Measurements from ENCODE around the gene CENPP. TPM values are rescaled to one million over a fixed set of nuclear protein-coding genes. Genes with fewer than 3 reads are reported as not detected.

Gene CENPP
- total RNA-seq, 4 donors from 2014 or later = 1.5 to 11.6 (median 5.5) TPM

- H3K27ac ChIP-seq = no peak overlapping the region
- WGBS, 2 donors = 80 to 90% methylated on average over 3 of the region's 3 CpGs
- intact Hi-C loops (cut with DNase I) = loop anchor here (10.0 kb wide), 1 partner anchor 302 kb away; no protein-coding TSS in a partner anchor
These were observed 7.0 kb downstream of the CENPP start for GRCh38 chr9:92332577-92333281.

GRCh38 chr9:92333282-92333634 is 7.5 kb downstream of the CENPP start:
- Histone ChIP-seq H3K27me3 (no peaks in the 10 kb centered on the region), H3K4me3 (replicated peaks in 1 of 3) (no peak overlapping the region), H3K9me3 (no peaks in the 10 kb centered on the region), H3K36me3 (no peaks in the 10 kb centered on the region), H3K27ac (no peak overlapping the region), H3K4me1 (no peaks in the 10 kb centered on the region)
- no peak for TF ChIP-seq CTCF (IDR thresholded peaks at IDR 0.05)
- no peak for TF ChIP-seq POLR2A (IDR thresholded peaks at IDR 0.05)
- intact Hi-C loops (cut with DNase I) = loop anchor here (10.0 kb wide), 1 partner anchor 302 kb away; no protein-coding TSS in a partner anchor
- DNase-seq = no peak
- 90 to 93% methylated on average over 2 of the region's 2 CpGs for WGBS, 2 donors

More at GRCh38 chr9:92332577-92333281, 7.0 kb downstream of the CENPP start:
- TF ChIP-seq CTCF (IDR thresholded peaks at IDR 0.05) (no peak), POLR2A (IDR thresholded peaks at IDR 0.05) (no peak)
- Histone ChIP-seq H3K4me1 (no peaks in the 10 kb centered on the region), H3K27me3 (no peaks in the 10 kb centered on the region), H3K4me3 (replicated peaks in 1 of 3) (no peak overlapping the region), H3K9me3 (no peaks in the 10 kb centered on the region), H3K36me3 (no peaks in the 10 kb centered on the region)
- DNase-seq = no peak

GRCh38 chr9:92341578-92341977 is 15.8 kb downstream of the CENPP start:
- no peak overlapping the region for H3K27ac ChIP-seq
- no peaks in the 10 kb centered on the region for H3K4me1 ChIP-seq
- no peaks in the 10 kb centered on the region for H3K36me3 ChIP-seq
- no peaks in the 10 kb centered on the region for H3K9me3 ChIP-seq
- H3K27me3 ChIP-seq = no peaks in the 10 kb centered on the region
- no peak for TF ChIP-seq CTCF (IDR thresholded peaks at IDR 0.05)
- TF ChIP-seq POLR2A (IDR thresholded peaks at IDR 0.05) = no peak
- intact Hi-C loops (cut with DNase I) = no loop called here
- 100% methylated on average over 1 of the region's 1 CpG for WGBS, 2 donors
- H3K4me3 ChIP-seq (replicated peaks in 1 of 3) = no peak overlapping the region
- no peak for DNase-seq

GRCh38 chr9:92342825-92343488 is 17.2 kb downstream of the CENPP start:
- no peak overlapping the region for H3K27ac ChIP-seq
- WGBS, 2 donors = 82 to 84% methylated on average over 1 of the region's 1 CpG
- H3K36me3 ChIP-seq = no peaks in the 10 kb centered on the region
- no peak for DNase-seq
- H3K4me1 ChIP-seq = no peaks in the 10 kb centered on the region
- intact Hi-C loops (cut with DNase I) = no loop called here
- H3K9me3 ChIP-seq = no peaks in the 10 kb centered on the region
- TF ChIP-seq CTCF (IDR thresholded peaks at IDR 0.05) (no peak), POLR2A (IDR thresholded peaks at IDR 0.05) (no peak)
- no peak overlapping the region for H3K4me3 ChIP-seq (replicated peaks in 1 of 3)
- no peaks in the 10 kb centered on the region for H3K27me3 ChIP-seq

GRCh38 chr9:92345582-92345981 is 19.8 kb downstream of the CENPP start:
- TF ChIP-seq POLR2A (IDR thresholded peaks at IDR 0.05) (no peak), CTCF (IDR thresholded peaks at IDR 0.05) (no peak)
- DNase-seq = no peak
- Histone ChIP-seq H3K27ac (no peak overlapping the region), H3K4me3 (replicated peaks in 1 of 3) (no peak overlapping the region), H3K9me3 (no peaks in the 10 kb centered on the region), H3K36me3 (no peaks in the 10 kb centered on the region), H3K4me1 (no peaks in the 10 kb centered on the region), H3K27me3 (no peaks in the 10 kb centered on the region)
- intact Hi-C loops (cut with DNase I) = no loop called here

Data from thyroid gland (tissue), 4 donors.